Thyroid gland (tissue), 4 donors: ENCODE data around the gene ATP6V1C2.

Experiments used
- CTCF ChIP-seq, 6 experiments: fragments of 200-600 bp in 3 of 6; fragments of 450-650 bp in 3 of 6; sonication (generic) in 3 of 6; IDR thresholded peaks; one replicate each; pipeline ENCODE4 v1.5.1; 2016 to 2019; ENCODE audit warnings: antibody characterized with exemption in 6 of 6, mild to moderate bottlenecking in 2 of 6, inconsistent platforms in 1 of 6, moderate library complexity in 1 of 6
- POLR2A ChIP-seq, 2 donors: fragments of 450-650 bp; IDR thresholded peaks; one replicate each; pipeline ENCODE4 v1.6.1; 2017; ENCODE audit warnings: antibody characterized with exemption in 2 of 2, mild to moderate bottlenecking in 2 of 2, moderate library complexity in 1 of 2

- TF ChIP-seq CTCF (IDR thresholded peaks at IDR 0.05) (no peak), POLR2A (IDR thresholded peaks at IDR 0.05) (no peak)
Measured at GRCh38 chr2:10824191-10824590, 102.8 kb downstream of the ATP6V1C2 start.
